Stimulated activated CD8-positive, alpha-beta memory T cell treated with anti-CD3 and anti-CD28 coated beads, Interleukin-12 subunit alpha, Interleukin-12 subunit beta, amount 100 ng/mL, for 1 hour (primary cell): Measurements from ENCODE around the gene PORCN.

Source experiments
- DNase-seq: peaks from one replicate; pipeline ENCODE4 v3.0.0-alpha.2; 2020; ENCODE audit warnings: low read depth

PORCN gene

DNA sequence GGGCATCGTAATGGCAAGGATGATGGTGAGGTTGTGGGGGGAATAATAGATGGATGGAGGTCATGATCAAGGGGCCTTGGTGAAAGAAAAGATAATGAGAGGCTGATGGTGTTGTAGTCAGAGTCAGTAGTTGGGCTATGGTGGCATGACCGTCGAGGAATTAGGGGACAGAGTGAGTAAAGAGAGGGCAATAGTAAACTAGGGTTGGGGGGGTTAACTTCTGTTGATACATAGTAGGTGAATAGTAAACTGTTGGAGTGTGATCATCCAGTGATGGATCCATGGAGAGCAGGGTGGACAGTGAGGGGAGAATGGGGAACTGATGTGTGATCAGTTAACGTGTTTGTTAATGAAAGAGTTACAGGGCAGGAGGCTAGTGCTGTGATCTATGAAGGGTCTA is 31.9 kb upstream of the PORCN start:
- DNase-seq = no peak

DNA sequence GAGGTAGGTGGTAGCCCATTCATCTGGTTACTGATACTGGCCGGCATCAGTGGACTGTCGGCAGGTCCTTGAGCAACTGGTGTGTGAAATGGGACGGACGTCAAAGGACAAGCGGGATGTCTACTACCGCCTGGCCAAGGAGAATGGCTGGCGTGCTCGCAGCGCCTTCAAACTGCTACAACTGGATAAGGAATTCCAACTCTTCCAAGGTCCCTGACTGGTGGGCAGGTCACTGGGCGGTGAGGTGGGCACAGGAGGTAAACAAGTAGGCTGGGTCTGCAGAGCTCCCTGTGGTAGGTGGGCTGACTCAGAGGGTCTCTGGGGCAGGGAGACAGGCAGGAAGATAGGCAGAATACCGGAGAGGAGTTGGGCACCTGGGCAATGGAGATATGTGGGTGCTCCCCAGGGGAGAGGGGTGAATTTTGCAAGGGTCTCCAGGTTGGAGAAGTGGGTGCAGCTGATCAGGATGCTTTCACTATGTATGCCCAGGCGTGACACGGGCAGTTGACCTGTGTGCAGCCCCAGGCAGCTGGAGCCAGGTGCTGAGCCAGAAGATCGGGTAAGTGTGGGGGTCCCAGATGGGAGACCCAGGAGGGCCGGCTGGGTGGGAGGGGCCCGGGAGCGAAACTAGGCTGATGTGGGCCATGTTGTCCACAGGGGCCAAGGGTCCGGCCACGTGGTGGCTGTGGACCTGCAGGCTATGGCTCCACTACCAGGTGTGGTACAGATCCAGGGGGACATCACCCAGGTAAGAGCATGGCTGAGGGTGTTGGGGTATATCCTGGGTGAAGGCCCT is 30.6 kb upstream of the PORCN start:
- no peak for DNase-seq

DNA sequence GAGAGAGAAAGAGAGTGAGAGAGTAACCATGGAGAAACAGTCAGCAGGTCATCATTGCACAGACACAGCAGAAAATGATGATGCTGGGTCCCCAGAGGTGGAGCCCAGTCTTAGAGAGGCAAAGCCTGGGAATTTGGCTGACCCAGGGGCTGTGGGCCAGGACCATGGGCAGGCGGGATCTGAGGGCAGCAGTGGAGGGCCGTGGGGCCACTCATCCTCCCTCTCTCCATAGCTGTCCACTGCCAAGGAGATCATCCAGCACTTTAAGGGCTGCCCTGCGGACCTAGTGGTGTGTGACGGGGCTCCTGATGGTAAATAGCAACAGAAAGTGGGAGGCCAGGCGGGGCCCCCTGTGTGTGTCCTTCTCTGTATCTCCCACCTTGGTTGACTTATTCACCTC is 30.0 kb upstream of the PORCN start:
- DNase-seq = no peak

DNA sequence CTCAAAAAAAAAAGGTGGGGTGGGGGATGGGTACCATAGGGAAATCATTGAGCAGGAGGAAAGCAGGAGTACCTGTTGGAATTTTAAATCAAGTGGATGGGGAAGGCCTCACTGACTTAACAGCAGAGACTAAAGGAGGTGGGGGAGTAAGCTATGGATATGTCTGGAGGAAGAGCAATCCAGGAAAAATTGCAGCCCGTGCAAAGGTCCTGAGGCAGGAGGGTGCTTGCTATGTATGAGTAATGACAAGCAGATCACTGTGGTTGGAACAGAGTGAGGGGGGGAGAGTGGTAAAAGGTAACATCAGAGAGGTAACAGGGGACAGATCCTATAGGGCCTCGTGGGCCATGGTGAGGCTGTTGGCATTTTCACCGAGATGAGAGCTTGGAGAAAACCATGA is 28.6 kb upstream of the PORCN start:
- DNase-seq = no peak

DNA sequence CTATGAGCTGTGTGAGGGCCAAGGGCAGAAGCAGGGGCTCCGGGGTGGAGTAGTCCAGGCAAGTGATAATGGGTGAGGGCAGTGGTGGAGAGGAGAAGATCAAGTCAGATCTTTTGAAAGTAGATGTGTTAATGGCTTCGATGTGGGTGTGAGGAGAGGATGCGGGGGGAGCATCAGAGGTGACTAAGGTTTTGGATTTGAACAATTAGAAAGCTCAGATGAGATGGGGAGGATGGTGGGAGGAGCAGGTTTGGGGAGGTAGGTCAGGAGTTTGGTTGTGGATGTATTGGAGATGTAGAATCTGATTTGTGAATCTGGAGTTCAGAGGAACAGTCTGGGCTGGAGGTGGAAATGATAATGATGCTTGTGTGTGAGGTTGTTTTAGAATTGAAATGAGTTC is 28.2 kb upstream of the PORCN start:
- DNase-seq = no peak

DNA sequence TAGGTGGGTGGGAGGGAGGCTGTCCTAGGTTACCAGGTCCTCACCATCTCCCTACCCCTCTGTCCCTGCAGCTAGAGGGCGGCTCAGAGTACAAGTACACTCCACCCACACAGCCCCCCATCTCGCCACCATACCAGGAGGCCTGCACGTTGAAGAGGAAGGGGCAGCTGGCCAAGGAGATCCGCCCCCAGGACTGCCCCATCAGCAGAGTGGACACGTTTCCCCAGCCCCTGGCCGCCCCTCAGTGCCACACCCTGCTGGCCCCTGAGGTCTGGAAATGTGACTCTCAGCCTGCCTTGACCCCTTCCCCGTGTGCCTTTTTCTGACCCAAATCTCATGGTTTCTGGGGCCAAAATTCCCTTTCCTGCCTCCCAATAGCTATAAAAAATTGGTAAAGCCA is 26.3 kb upstream of the PORCN start:
- DNase-seq = no peak

DNA sequence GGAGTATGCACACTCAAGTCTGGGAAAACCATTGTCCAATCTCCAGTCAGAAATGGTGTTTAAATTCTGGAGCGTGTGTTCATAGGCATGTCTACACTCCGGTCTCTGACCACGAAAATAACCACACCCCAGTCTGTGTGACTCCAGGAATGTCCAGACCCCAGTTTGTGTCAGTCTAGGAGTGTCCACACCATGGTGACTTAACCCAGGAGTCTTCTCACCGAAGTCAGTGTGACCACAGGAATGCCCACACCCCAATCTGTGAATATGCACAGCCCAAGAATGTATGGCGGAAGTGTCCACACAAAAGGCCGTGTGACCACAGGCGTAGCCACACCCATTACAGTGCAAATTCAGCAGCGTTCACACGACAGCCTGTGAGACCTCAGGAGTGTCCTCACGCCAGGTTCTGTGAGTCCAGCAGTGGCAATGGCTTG is 21.4 kb upstream of the PORCN start:
- DNase-seq = no peak

DNA sequence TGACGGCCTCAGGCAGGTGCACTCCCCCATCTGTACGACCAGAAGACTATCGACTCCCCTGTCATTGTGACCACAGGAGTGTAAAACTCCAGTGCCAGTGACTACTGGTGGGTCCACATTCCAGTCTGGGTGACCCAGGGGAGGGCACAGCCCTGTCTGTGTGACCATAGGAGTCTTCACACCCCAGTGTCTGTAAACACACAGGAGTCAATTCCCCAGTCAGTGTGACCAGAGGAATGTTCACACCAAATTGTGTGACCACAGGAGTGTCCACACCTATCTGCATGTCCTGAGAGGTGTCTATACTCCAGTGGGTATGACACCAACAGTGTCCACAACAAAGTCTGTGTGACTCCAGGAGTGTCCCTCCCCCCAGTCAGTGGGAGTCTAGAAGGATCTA is 20.8 kb upstream of the PORCN start:
- DNase-seq = no peak

DNA sequence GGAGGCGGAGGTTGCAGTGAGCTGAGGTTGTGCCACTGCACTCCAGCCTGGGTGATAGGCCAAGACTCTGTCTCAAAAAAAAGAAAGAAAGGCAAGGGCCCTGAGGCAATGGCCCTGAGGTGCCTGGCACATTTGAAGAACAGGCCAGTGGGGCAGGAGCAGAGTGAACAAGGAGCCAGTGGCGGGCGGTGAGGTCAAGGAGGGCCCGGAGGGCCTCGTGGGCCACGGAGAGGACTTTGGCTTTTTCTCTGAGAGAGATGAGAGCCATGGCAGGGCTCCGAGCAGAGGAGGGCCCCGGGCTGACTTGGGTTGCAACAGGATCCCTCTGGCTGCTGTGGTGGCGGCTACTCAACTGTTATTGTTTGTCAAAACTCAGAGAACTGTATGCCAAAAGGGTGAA is 19.5 kb upstream of the PORCN start:
- DNase-seq = no peak

DNA sequence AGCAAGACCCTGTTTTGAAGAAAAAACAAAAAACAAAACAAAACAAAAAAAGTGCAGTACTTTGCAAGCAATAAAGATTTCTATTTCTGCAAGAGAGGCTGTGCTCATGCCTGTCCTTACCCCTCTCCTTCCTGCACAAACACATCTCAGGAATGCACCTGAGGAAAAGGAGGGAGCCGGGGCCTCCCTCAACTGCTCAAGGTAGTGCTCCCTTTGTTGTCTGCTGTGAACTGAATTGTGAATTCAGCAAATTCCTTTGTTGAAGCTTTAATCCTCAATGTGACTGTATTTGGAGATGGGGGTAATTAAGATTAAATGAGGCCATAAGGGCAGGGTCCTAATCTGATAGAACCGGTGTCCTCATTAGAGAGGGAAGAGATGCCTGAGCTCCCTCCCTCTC is 18.9 kb upstream of the PORCN start:
- DNase-seq = no peak

DNA sequence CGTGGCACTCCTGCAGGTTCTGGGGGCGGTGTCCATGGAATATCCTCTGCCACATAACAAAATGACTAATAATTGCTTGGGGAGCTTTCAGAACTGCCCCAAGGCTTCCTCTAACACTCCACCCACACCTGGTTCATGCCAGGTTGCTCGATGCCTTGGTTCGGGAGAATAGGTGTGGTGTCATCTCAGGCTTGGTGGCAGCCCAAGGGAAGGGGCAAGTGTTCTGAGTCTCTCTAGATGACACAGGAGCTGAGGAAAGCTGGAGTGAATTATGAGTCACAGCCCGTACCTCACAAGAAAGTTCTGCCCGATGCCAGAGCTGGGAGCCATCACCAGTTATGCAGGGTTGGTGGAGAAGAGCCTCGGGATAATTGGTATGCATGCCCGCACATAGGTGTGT is 18.1 kb upstream of the PORCN start:
- DNase-seq = no peak

DNA sequence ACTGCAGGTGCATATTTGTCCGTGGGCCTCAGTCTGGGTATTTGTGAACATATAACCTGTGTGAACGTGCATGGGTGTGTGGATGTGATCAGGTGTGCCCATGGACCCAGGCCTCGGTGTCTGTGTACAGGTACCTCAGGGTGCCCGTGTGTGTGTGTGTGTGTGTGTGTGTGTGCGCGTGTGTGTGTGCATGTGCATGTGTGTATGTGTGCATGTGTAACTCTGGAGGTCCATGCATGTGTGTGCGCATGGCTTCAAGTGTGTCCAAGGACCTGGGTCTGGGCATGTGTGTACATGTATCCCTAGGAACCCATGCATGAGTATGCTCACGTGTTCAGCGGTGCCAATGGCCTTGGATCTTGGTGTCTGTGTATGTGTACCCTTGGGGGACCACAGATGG is 17.0 kb upstream of the PORCN start:
- DNase-seq = no peak

DNA sequence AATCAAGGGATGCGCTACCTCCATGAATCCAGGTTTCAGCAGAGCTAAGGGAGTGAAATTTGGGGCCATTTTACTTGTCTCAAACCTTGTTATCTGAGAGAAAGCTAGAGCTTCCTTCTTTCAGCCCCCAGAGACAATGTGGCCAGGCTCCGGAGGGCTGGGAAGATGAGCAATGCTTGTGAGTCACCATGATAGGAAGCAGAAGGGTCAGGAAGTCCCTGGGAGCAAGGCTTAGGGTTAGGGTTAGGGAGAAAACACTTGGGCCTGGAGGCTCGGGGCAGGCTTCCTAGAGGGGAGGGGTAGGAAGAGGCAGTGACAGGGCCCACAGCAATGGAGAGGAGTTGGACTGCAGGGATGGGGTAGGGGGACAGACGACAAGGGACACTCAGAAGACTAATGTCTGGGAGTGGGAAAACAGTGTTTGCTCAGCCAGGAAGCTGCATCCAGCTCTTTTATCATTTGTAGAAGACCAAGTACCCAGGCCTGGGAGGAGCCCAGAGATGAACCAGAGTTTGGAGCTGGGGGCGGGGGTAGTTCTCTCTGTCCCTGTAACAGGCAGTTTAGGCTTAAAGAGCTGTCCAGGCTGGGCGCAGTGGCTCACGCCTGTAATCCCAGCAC is 16.4 kb upstream of the PORCN start:
- DNase-seq = no peak

DNA sequence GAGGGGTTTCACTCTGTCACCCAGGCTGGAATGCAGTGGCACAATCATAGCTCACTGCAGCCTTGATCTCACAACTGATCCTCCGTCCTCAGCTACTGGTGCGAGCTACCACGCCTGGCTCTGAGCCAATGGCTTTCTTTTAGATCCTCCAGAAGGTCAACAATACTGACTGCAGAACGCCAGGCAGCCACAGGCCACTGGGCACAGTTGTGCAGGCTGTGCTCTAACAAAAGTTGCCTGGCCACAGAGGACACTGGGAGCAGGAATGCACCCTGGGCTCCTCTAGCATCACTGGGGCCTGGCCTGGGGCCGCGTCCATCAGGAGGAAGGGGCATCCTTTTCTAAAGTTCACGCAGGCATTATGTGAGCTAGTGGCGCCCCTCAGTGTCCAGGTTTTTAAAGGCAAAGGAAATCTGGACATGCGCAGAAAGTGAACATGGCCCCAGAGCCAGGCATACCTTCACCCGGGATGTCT is 14.9 kb upstream of the PORCN start:
- DNase-seq = no peak

DNA sequence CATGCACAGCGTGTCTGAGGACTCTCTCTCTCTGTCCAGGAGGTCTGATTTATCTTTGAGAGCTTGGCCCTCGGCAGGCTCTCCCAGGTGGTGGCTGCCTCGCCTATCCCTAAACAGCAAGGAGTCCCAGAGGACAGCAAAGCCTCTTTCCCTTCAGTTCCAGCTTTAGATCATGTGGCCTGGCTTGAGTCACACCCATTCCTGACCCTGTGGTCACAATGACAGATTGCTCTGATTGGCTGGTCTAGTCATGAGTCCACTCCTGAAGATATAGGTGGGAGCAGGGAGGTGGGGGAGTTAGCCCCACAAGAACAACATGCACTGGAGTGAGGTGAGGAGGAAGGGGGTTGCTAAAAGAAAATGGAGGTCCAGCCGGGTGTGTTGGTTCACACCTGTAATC is 12.1 kb upstream of the PORCN start:
- DNase-seq = no peak

DNA sequence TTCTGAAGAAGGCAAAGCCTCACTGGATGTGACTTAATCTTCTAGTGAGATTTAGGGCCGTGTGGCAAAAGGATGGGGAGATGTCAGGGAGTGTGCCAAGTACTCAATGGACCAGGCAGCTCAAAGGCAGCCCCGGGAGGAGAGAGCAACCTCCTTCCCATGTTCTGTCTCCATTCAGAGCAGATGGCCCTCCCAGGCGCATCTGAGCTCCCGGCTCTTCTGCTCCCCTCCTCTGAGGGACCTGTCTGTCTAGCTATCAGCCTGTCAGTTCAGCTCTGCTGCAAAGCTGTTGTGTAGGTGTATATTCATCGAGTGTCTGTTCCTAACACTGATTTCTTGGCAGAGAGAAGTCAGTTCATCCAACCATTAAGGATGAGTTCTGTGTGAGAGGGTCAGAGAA is 10.9 kb upstream of the PORCN start:
- no peak for DNase-seq

DNA sequence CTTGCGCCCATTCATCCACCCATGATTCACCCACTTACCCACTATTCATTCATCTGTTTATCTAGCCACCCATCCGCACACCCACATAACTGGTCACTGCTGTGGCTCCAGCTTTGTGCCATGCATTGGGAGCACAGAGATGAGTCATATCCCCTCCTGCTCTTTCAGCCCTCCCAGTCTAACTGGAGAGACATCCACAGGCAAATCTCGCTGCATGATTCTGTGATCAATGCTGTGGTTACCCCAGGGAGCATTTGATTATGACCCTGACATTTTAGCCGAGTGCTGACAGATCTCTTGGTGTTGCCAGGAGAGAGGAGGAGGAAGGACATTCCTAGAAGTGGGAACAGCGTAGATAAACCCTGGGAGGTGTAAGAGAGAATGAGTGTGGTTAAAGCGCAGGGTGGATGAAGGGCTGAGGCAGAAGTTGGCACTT is 10.4 kb upstream of the PORCN start:
- DNase-seq = no peak

DNA sequence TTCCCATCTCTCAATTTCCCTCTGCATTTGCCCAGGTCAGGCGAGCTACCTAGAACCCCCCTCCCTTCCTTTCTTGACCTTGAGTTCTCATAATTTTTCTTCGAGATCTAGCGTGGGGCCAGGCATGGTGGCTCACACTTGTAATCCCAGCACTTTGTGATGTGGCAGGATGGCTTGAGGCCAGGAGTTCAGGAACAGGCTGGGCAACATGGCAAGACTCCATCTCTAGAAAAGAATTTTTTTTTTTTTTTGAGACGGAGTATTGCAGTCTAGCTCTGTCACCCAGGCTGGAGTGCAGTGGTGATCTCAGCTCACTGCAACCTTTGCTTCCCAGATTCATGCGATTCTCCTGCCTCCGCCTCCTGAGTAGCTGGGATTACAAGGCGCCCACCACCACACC is 4.5 kb upstream of the PORCN start:
- DNase-seq = no peak

DNA sequence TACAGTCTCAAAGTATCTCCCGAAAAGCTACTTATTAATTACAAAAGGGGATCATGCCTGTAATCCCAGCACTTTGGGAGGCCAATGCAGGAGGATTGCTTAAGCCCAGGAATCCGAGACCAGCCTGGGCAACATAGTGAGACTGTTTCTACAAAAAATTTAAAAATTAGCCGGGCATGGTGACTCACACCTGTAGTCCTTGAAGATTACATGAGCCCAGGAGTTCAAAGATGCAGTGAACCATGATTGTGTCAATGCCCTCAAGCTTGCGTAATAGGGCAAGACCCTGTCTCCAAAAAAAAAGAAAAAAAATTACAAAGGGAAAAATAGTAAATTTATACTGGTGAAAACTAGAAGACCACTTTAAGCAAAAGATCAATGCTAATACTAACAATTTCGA is 3.3 kb upstream of the PORCN start:
- DNase-seq = no peak

DNA sequence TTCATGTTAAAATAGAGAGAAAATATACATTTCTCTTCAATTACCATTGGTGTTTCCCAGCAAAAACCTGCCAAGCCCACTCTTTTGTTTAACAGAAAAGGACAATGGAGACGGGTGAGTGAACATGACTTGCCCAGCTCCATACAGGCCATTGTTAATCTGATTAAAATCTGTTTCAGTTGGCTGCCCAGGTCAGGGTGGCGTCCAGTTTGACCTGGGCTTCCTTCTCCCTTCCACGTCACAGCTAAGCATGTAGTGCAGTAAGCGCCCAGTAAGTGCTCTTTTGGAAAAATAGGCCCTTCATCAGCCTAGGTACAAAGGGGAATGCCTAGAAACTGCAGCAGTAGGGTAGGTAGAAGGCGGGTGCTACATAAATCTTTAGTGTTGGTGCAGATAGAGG is 1.5 kb upstream of the PORCN start:
- DNase-seq = no peak

DNA sequence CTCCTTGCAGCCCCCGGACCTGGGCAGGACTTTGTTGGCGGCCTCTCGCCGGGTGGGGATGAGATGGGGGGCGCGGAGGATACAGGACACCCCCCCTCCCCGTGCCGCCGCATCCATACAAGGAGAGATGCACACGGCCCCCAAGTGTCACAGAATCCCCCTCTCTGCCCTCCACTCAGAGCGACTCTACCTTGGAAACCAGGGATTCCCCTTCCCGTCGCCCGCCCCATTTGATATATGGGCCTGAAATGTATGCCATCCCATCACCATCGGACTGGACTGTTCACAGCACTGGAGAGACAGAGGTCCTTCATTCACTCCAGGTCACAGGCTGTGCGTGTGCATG is 426 bp downstream of the PORCN start:
- no peak for DNase-seq

DNA sequence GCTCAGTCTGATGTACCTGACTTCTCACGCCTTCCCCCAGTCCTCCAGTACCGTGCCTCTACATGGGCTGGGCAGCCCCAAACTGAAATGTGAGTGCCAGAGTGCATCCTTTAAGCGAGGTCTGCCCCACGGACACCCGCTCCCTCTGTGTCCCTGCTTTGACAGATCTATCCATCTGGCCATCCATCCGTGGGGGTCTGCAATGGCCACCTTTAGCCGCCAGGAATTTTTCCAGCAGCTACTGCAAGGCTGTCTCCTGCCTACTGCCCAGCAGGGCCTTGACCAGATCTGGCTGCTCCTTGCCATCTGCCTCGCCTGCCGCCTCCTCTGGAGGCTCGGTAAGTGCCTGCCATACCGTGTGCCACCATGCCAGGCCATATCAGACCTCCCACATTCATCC is 827 bp downstream of the PORCN start:
- DNase-seq = no peak

DNA sequence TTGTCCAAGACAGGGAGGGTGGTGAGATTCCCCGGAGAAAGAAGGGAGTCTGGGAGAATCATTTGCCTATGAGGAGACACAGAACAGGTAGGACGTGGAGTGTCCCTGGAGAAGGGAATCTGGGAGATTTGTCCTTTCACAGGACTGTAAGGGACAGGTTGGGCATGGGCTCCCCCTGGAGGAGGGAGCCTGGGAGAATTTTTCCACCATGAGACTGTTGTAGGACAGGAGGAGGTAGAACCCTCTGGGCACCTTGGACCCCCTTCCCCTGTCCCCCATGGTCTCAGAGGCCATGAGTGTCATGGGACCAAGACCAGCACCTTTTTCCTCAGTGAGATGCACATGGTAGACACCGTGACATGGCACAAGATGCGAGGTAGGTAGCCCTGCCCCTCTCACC is 2.8 kb downstream of the PORCN start:
- no peak for DNase-seq

DNA sequence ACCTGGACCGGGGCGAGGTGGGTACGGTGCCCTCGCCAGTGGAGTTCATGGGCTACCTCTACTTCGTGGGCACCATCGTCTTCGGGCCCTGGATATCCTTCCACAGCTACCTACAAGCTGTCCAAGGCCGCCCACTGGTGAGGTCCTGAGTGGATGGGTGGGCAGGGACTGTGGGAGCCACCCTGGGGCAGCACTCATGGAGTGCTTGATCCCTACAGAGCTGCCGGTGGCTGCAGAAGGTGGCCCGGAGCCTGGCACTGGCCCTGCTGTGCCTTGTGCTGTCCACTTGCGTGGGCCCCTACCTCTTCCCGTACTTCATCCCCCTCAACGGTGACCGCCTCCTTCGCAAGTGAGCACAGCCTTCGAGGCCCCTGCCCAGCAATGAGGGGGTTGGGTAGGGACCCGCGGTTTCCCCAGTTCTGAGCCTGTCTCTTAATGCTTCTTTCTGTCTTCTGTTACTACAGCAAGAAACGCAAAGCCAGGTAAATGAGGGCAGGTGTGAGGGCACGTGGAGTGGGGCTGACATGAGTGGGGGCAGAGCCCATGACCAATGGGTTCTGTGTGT is 3.7 kb downstream of the PORCN start:
- DNase-seq = no peak
